GM21717 (cell line): Measurements from ENCODE around the gene ARL5B.

ENCODE experiments used
- ATAC-seq: cut with Tn5 transposase; IDR thresholded peaks from one replicate; pipeline ENCODE4 v1.9.1; 2021; ENCODE audit warnings: mild to moderate bottlenecking, moderate library complexity; ENCODE audit not compliant: unreplicated experiment

ARL5B gene

DNA sequence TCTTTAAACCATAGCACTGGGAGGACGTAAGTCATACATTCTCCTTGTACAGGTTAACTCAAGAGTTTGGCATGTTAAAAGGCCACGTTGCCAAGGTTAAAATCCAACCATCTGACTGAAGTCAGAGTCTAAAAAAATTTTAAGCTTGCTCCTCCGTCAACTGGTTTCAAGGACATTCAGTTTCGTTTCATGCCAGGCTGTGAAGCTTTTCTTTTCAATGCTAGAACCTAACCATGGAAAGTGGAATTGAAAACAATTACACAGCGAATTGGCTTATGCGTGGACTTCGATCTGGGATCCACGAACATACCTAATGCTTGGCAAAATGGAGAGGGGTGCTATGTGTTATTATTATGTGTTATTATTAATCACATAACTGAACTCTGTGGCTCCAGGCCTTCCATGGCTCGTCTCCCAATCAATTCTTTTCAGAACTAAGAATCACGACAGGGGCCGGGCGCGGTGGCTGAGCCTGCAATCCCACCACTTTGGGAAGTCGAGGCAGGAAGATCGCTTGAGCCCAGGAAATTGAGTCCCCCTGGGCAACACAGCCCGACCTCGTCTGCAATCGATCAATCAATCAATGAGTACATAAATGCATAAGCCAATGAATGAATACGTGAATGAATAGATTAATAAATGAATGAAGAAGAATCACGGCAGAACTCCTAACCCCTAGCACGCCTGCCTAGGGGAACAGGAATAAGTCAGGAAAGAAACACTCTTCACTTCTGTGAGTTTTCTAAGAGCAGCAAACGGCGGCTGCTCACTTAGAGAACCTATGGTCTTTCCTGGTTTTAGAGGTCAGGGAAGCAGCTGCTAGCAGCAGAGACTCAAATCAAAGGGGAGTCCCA is 733 bp upstream of the ARL5B start:
- peak; percentile 33 for ATAC-seq

DNA sequence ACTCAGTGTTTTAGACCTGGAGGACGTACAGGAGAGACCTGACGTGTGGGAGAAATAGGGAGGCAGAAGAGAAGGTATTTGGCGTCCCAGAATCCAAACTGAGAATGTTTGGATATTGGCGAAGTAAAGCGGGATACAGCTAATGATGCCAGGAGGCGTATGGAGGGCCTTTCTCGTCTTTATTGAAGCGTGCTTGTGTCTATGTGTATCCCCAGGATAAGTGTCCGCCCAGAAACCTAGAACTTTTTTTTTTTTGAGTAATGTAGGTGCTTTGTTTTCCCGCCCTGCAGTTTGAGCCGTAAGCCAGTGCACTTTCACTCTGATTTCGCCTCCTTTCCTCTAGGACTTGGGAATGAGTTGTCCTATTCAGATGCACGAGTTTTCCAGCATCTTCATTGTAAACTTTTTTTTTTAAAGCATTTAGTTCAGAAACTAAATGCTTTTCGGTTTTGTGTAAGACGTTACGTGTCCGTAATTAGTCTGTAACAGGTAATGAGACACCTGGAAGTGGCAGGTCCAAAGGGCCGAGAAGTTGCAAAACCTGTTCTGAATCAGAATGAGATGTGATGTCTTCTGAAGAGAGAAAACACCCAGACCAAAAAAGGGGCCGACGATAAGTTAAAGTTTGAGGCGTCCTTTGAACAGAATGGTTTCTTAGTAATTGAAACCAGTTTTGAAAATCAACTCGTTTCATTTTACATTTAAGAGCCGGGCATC is 746 bp downstream of the ARL5B start:
- peak; percentile 10 for ATAC-seq

DNA sequence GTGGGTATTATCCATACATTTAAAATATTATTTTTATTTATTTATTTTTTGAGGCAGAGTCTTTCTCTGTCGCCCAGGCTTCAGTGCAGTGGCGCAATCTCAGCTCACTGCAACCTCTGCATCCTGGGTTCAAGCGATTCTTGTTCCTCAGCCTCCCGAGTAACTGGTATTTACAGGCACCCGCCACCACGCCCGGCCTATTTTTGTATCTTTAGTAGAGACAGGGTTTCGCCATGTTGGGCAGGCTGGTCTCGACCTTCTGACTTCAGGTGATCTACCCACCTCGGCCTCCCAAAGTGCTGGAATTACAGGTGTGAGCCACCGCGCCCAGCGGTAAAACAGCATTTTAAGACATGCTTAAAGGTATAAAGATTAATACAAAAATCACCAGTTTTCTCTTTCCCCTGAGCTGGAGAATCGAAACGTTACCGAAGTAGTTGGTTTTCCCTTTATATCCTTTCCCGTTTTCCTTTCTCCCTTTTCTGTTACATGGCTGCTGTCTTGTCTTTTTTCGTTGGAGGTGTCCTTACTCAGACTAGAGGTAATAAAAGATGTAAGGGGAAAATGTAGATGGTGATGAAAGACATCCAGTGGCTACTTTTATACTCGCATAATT is 1.7 kb downstream of the ARL5B start:
- ATAC-seq: no peak

DNA sequence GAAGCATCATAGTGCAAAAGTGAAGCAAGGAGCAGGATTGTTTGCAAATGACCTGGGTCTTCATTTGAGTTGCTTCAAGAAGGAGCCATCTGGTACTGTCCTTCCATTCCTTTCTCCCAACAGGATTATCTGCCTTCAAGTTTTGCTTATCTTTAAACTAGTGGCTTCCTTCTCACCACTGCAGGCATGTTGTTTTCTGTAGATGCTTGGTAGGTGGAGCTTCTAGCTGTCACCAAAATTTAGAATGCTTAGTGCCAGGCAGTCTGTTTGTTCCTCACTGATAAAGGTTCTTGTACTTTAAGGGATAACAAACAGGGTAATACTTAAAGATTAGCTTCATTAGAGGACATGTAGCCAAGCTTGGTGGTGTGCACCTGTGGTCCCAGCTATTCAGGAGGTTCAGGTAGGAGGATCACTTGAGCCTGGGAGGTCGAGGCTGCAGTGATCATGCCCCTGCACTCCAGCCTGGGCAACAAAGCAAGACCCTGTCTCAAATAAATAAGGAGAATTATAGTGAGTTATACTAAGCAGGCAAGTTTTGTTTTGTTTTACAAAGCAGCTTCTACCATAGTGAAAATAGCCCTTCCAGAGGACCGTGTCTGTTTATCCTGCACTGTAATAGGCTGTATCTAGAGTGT is 5.7 kb downstream of the ARL5B start:
- ATAC-seq: no peak

DNA sequence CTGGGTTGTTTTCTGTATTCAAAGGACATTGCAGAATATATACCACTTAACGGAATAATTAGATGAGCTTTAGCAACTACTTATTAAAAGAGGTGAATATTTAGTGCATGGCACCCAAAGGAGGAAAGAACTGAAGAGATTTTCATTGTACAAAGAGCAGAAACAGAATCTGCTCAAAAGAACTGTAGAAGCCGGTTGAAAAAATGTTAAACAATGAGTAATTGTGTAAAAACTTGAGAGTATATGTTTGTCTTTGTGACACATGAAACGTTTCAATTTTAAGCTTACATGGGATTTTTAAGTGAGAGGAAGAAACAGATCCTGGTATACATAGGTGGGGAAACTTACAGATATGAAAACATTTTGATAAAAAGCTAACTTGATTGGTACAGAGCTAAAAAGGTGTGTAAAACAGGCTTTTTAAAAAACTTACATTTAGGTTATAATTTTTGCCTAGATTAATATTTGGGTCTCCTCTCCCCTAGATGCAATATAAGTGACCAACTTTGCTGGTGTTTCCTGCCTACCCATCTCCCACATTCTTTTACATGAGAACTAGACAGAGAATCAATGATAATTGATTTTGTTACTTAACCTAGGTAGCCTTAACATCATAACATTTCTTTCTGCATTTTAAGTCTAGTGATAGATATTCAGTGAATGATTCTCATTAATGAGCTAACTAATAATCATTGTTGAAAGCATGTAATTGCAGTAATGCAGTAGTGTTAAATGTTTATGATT is 6.8 kb downstream of the ARL5B start:
- no peak for ATAC-seq

DNA sequence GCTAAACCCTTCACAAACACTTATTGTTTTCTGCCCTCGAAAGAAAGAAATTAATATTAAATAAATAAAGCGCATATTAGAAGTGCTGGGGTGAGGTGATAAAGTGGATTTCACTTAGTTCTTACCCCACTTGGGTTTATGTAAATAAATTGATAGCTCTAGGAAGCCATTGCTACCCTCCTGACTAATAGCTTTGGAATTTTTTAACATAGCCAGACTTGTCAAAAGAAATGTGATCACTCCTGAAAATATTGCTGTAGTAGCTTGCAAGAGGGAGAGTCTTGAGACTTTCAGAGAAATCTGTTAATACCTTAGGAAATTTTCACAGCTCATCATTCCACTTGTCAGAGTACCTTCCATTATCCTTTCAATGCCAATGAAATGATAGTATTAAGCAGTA is 7.6 kb downstream of the ARL5B start:
- ATAC-seq: no peak

DNA sequence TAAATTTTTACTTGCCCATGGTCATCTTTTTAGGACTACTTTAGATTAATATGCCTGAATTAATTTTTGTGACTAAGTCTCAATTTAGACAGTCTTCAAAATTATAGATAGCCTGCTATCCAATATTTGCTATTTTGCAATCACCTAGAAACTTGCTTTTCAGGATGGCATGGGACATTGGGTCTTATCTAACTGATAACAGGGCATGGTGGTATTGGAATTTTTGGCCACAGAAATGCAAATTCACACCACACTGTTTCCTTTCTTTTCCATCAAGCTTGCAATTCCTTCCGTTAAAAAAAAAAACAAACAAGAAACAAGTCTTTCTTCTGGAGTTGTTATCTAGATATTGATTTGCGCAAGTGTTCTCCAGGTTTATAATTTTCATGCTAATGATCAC is 8.8 kb downstream of the ARL5B start:
- no peak for ATAC-seq

DNA sequence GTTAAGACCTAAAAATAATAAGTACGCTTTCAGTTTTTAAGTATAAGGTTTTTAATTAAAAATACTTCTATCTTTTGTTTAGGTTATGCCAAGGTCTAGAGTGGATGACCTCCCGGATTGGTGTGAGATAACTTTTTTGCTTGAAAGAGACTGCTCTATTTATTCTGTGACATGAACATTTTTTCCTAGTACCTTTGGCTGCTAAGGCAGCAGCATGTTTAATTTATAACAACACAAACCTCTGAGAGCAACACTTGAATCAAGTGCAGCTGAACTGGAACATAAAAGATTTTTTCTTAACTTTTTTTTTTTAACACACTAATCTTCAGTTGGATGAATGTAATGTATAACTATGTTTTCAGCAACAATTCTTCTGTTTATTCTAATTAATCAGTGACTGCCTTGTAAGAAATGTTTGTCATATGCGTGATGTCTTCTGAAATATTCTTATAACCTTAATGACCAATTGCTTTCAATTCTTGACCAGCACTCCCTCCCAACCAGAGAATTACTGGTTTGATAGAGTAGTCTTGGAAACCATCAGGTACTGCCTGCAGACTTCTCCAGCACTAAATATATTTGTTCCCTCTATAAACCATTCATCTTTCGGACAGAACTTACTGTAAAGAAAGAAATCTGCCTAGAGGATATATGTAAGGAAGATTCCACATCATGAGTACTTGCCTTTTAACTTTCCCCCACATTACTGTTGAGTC is 16.0 kb downstream of the ARL5B start:
- ATAC-seq: no peak

DNA sequence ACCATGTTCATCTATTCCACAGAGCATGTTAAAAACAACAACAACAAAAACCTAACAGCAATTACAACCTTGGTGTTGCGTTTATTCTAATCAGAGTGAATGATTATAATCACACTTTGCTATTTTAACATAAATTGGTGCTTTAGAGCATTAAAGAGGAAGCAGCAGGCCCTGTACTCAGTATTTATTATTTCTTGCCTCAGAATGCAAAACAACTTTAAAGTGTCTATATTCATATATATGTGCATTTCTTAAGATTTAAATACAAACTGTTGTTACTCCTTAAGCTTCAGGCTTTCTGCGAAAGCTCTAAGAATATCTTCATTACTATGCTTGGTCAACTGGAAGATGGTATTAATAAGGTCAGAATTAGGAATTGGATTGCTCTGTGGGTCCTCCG is 21.5 kb downstream of the ARL5B start:
- no peak for ATAC-seq

DNA sequence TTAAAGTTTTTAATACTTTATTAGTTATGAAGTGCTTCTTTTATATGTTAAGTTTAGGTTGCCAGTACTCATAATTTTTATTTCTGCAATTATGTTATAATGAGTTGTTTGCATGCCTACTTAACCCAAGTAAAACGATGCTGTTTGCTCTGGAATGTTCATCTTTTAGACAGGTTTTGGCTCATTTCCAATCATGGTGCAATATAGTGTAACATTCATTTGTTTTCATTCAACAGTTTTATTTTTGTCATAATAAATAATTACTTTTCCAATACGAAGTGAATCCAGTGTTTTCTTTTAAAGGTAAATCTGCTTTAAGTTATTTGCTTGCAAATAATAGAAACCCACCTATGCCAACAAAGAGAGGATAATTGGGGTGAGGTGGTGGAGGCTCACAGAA is 22.1 kb downstream of the ARL5B start:
- no peak for ATAC-seq

DNA sequence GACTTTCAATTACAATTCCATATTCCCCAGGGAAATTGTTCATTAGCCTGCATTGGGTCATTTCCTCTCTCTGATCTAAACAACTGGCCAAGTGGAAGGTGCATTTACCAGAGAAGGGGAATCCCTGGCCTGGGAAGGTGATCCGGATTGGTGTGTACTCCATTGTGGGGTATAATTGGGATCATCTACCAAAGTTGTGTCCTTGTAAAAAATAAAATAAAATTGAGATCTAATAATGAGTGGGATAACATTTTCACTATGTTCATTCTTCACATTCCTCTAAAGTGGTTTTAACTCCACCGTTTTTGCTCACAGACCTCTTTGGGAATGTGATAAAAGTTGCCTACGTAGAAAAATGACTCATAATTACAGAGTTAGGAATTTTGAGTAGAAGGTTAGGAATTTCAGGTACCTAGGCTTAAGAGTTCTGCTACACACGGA is 22.8 kb downstream of the ARL5B start:
- no peak for ATAC-seq

DNA sequence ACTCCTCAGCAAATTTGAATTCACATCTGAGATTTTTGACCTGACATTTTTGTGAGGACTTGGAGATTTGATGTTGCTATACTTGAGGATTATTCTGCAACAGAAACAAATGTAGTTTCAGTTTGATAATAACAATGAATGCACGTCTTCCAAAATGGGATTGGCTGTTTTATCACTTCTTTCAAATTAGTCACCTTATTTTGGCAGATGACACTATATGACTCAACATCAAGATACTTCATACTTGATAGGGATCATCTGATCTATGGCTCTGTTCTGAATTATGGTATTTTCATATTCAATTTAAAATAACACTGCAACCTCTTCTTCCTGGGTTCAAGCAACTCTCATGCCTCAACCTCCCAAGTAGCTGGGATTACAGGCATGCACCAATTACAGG is 24.2 kb downstream of the ARL5B start:
- no peak for ATAC-seq

DNA sequence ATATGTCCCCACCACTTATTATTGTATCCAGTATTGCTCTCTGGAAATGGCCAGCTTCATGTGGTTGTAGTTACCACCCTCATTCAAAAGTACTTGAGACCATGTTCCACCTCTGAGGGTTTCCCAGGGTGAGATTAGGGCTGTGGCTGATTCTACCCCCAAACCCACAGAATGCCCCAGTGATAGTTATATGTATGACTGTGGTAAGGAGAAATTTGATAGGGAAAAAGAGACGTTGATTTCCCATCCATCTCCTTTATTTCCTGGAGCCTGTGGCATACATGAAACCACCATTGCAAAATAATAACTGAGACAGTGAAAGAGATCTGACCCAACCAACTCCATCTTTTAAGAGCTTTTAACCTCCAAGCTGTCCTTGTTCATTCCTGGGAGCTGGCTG is 25.2 kb downstream of the ARL5B start:
- no peak for ATAC-seq

DNA sequence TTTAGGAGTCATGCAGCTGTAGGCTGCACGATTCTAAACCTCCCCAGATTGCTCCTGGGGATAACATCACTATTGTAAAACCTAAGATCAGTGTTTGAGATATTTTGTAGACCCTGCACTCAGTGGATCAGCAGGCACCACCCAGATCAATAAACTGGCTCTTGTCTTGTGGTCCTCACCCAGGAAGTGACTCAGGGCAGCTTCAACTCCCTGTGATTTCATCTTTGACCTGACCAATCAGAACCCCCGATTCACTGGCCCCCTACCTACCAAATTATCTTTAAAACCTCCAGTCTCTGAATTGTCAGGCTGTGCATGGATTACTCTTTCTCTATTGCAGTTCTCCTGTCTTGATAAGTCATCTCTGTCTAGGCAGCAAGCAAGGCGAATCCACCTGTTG is 25.7 kb downstream of the ARL5B start:
- ATAC-seq: no peak

DNA sequence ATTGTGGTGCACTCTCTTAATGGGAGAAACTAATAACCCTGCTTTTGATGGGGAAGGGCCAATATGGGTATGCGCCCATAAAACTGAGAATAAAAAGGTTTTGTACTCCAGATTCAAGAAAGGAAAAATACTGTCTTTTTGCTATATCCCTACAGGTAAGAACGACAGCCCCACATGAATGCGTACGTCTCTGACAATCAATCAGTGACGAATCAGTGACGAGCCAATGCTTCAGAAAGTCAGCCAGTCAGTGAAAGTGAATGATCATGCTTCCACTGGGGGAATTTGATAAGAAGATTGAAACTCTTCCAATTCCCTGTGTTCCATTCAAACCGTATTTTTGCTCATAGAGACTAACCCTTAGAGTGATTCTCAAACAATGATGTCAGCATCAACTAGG is 26.3 kb downstream of the ARL5B start:
- no peak for ATAC-seq

DNA sequence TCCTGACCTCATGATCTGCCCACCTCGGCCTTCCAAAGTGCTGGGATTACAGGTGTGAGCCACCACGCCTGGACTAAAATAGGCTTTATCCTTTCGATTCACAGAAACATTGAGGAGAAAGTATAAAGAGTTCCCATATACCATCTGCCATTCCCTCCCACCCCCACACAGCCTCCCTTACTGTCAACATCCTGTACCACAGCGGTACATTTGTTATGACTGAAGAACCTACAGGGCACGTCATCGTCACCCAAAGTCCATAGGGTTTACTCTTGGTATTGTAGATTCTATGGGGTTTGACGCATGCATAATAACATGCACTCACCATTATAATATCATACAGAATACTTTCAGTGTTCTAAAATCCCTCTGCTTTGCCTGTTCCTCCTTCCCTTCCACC is 28.0 kb downstream of the ARL5B start:
- no peak for ATAC-seq

DNA sequence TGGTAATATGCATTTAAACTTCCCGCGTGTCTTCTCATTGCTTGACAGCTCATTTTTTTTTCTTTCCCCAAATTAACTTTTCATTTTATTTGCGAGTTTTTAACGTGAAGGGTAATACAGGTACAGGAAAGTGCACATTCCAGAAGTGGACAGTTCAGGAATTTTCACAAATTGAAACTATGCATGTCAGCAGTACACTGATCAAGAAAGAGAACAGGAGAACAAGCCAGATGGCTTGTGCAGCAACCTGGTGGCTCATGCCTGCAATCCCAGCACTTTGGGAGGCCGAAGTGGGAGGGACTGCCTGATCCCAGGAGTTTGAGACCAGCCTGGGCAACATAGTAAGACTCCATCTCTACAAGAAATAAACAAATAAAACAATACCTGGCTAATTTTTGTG is 28.5 kb downstream of the ARL5B start:
- no peak for ATAC-seq

DNA sequence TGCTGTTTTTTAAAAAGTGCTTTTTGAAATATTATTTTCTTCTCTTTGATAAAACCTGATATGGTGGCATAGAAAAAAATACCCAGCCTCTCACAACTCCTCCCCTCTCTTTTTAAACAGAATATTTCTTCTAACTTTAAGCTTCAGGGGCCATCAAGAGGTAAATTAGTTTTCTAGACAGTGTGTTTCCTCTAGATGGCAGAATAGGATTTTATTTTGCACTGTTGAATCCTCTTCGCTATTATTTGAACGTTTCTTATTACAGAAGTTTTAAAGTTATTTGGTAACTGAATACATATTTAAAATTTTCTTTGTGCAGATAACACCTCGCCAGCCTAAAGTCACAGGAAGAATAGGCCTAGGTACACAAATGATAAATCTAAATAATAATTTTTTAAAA is 30.3 kb downstream of the ARL5B start:
- ATAC-seq: no peak

DNA sequence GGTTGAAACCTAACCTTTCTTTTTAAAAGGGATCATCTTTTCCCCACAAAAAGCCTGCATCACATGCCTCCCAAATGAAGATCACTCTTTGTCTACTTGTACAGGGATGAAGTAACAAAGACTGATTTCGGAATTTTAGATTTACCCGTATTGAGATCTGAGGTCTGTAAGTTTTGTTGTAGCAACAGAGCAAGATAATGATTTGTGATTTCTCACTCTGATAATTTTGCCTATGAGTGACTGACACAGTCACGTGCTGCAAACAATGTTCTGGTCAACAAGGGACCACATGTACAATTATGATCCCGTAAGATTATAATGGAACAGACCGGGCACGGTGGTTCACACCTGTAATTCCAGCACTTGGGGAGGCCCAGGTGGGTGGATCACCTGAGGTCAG is 31.3 kb downstream of the ARL5B start:
- no peak for ATAC-seq
